HG03139 (cell line): ENCODE results near the gene ACSF3.
A peak's percentile ranks its signal among the peaks of the same experiment; 100 is the strongest.

Source experiments
- ATAC-seq: cut with Tn5 transposase; IDR thresholded peaks from one replicate; pipeline ENCODE4 v1.9.1; 2021; ENCODE audit not compliant: unreplicated experiment

ACSF3 gene

DNA sequence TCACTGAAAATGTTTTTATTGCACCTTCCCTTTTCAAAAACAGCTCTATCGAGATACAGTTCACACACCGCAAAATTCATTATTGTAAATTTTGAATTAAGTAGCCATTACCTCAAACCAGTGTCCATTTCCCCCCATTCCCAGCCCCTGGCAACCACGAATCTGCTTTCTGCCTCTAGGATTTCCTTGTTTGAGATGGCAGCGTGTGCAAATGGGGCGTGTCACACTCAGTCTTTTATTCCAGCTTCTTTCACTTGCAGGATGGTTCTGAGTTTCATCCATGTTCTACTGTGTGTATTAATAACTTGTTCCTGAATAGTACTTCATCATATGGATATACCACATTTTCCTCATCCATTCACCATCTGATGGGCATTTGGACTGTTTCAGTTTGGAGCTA is 14.8 kb downstream of the ACSF3 start:
- no peak for ATAC-seq

DNA sequence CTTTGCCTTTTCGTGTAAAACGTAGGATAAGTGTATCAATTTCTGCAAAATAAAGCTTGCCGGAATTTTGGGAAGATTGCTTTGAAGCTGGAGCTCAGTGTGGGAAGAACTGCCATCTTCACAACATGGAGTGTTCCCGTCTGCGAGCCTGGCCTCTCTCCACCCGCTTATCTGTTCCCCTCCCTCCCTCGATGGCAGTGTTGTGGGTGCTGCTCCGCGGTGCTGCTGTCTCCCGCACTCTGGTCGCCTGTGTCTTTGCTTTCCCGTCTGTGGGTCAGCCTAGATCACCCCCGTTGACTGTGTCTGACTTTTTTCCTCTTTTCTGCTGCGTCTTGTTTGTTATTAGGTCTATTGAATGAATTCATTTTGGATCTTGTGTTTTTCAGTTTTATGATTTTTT is 17.0 kb downstream of the ACSF3 start:
- no peak for ATAC-seq

DNA sequence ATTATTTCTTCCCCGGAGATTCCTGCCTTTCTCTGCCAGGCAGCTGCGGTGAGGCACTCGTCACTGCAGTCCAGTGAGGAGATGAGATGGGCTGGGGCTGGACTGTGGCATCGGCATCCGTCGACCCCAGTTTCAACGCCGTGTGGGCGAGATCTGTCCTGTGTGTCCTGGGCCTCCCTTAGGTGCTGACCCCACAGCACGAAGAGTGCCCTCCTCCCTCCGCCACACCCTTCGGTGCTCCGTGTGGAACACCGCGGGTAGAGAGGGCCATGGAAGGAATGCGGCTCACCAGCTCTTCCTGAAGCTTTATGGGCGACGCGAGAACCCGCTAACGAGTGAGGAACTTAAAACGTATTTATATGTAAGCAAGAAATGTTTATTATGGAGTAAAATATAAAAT is 17.6 kb downstream of the ACSF3 start:
- ATAC-seq, result no peak

DNA sequence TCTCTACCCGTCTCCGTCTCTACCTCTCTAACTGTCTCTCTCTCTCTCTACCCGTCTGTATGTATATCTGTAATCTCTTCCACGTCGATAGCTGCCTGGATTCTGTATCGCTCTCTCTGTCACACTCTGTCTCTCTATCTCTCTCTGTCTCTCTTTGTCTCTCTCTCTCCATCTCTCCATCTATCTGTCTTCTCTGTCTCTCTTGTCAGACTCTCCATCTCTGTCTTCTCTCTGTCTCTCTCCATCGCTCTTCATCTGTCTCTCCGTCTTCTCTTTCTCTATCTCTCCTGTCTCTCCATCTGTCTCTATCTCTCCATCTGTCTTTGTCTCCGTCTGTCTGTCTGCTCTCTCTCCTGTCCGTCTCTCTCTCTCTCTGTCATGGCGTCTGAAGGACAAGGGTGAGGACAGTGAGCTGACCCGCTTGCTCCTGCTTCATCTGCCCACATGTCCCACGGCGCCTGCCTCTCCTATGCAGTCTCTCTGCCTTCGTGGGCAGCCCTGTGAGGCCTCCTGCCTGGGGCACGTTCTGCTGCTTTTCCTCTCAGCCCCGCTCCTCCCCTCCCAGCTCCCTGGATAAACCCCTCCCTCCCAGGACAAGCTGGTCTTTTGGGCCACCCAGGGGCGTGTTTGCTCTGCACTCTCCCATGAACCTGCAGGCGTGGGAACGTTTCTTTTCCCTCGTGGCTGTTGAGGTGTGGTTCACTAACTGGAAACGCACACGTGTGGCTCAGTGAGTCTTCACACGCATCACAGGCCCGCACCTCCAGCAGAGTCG is 18.9 kb downstream of the ACSF3 start:
- ATAC-seq, result no peak

DNA sequence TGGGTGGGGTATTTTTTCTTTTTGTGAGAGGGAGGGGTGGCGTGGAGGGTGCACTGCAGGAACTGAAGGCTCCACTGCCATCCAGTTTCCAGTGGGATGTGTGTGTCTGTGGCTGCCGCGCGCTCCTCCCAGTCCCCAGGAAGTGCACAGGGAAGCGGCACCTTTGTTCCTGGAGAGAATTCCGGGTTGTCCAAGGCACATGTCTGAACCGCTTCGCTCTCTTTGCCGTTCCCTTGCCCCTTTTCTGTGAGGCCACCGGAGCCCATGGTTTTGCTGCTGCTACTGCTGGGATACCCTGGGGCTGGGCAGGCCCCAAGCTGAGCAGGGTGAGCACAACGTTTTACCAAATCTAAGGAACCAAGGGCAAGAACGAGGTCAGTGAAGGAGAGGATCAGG is 19.5 kb downstream of the ACSF3 start:
- no peak for ATAC-seq

DNA sequence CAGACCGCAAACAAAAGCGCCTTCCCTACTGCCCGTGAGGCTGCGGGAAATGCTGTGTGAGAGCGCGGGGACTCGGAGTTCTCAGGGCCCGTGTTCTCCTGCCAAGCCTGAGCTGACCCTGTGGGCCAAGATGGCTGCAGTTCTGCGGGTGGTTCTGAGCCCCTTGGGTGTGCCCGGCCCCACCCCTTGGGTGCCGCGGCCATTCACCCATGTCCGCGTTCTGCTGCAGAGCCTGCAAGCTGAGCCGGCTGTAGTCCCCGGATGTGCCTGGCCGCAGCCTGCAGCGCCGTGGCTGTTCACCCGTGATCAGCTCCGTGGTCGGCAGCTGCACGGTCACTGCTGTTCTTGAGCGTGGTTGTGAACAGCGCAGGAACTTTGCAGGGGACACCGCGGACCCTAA is 20.0 kb downstream of the ACSF3 start:
- ATAC-seq, result no peak

DNA sequence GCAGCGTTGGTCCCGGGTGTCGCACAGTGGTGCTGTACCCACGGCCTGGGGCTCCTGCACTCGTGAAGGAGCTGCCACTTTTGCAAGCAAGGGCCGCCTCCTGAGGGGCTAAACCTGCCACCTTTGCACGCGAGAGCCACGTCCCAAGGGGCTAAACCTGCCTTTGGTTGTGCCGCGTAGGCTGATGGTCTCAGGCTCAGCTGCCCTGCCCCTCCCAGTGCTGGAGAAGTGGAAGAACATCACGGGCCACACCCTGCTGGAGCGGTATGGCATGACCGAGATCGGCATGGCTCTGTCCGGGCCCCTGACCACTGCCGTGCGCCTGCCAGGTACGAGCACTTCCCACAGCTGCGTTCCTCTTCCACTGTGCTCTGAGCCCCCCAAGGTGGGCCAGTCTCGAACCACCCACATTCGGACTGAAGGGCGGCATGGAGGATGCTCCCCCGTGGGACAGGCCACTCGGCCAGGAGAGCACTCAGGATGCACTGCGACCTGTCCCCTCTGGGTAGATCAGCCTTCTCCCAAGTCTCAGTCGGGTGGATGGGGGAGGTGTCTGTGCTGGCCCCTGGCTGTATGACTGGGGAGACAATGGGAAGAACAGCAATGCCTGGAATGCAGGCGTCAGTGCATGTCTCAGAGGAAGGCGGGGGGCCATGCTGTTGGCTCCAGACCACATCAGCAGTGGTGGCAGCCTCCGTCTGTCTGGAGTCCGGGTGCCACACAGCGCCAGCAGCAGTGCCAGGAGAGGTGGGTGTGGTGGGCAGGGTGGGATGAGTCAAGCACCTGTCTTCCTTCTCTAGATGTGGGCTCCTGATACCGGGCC is 20.7 kb downstream of the ACSF3 start:
- ATAC-seq, result no peak

DNA sequence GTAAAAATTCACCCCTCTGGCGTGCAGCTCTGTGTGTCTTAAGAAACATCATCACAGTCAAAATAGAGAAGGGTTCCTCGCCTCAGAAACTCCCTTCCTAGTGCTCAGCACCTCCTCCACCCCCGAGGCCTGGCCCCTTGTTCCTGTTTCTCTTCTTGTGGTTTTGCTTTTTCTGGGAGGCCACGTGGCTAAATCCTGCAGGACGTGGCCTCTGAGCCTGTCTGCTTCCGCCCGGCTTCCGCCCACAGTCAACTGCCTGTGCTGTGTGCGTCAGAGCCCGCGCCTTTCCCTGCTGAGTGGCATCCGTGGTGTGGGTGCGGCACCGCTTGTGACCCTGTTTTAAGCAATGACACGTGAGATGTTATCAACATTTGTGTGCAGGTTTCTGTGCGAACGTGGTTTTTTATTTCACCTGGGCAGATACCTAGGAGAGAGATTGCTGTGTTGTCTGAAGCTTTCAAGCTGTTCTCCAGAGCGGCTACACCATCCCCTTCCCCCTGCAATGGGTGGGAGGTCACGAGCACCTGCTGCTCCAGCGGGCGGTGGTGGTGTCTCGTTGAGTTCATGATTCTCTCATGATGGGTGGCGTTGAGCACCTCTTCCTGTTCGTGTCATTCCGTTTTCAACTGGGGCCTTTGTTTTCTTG is 21.7 kb downstream of the ACSF3 start:
- peak; percentile 64 for ATAC-seq

DNA sequence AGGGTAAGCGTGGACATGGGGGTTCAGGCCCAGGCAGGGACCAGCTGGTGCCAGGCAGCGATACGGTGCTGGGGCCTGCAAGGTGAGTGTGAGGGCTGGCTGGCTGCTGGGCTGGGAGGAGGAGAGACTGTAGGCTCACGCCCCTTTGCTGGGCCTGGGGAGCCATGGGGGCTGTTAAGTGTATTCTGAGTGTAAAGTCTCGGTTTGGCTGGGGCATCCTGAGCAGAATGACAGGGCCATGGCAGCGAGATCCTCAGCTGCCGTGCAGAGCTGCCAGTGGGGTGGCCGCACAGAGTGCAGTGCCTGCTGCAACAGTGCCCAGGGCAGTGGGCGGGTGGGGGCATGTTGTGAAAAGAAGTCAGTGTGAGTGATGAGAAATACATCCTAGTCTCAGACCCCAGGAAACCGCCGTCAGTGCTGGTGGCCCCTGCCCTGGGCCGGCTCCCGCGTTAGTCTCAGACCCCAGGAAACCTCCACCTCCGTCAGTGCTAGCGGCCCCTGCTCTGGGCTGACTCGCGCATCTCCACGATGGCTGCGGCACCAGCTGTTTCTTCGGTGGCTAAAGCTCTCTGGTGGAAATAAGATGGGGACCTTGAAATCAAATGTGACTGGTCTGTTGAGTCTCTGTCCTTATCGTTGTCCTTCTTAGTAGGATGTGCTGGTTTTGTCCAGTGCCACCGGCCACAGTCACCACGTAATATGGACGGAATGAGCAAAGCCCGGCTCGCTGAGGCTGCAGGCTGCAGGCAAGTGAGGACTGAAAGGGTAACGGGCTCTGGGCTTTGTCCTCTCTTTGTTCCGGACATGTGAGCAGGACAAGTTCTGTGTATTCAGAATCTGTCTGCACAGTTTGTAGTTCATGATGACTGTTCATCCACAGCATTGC is 22.9 kb downstream of the ACSF3 start:
- no peak for ATAC-seq

DNA sequence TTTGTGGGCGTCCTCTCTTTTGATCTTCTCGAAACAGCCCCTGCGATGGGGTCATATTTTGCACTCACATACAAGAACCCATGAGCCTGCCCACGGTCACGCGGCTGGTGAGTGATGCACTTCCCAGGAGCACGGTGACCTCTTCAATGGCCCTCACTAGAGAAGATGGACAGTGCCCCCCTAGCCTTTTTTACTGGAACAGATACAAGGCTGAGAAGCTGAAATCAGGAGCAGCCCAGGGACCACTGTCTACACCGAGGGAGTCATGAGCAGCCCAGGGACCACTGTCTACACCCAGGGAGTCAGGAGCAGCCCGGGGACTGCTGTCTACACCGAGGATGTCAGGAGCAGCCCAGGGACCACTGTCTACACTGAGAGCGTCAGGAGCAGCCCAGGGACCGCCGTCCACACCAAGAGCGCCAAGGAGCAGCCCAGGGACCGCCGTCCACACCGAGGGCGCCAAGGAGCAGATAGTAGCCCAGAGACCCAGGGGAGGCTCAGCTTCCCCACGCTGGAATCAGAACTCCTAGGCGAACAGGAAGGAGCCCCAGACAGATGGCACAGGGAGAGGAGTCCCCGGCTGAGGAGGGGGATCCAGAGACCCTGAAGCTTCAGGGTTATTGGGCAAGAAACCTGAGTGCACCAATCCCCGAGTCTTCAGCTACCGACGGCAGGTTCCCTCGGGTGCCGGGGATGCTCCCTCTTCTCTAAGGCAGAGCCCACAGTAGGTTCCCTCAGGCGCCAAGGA is 23.7 kb downstream of the ACSF3 start:
- no peak for ATAC-seq

DNA sequence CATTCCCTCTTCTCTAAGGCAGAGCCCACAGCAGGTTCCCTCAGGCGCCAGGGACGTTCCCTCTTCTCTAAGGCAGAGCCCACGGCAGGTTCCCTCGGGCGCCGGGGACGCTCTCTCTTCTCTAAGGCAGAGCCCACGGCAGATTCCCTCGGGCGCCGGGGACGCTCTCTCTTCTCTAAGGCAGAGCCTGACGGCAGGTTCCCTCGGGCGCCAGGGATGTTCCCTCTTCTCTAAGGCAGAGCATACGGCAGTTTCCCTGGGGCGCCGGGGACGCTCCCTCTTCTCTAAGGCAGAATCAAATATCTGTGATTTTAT is 24.3 kb downstream of the ACSF3 start:
- ATAC-seq, result no peak

DNA sequence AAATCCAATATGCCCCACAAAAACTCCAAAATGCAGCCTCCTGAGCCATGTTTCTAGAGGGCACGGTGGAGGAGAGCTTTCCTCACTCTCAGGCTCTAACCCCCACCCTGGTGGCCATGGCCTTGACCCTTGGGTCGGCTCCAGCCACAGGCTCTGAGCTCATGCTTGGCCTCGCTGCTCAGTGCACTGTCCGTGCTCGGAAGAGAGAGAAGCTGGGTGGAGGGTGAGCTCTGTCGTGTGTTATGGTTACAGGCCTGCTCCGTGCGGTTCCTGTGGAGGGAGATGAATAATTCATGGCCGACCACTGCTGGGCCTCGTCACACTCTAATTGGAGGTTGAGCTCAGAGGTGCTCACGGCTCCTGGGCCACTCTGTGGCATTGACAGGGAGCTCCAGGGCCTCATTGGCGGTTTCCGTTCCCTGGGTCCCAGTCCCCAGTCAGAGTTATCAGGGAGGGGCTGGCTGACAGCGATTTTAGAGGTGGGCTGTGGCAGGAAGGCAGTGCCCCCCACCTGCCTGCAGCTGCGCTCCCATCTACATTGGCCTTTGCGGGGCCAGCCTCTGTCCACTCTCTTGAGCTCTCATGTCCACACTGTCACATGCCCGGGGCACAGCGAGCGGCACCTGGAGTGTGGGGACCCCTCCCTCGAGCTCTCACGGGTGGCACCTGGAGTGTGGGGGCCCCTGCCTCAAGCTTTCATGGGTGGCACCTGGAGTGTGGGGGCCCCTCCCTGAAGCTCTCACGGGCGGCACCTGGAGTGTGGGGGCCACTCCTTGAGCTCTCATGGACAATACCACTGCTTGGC is 24.9 kb downstream of the ACSF3 start:
- no peak for ATAC-seq

DNA sequence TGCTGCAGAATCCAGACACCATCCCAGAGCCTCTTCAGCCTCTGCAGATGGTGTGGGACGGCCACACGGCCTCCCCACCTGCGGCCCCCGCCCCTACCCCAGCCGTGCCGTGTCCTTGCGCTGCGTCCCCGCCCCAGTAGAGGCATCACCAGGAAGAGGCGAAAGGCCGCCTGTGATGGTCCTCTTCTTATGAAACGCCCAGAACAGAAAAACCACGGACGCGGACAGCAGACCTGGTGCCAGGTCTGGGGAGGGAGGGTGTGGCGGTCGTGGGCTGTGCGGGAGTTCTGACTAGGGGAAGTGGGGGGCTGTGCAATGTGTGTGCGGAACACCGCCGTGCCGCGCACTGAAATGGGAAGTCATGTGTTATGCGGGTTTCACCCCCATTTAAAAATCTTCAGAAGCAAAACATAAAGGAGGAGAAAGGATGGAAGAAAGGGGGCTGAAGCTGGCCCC is 25.5 kb downstream of the ACSF3 start:
- ATAC-seq, result no peak

DNA sequence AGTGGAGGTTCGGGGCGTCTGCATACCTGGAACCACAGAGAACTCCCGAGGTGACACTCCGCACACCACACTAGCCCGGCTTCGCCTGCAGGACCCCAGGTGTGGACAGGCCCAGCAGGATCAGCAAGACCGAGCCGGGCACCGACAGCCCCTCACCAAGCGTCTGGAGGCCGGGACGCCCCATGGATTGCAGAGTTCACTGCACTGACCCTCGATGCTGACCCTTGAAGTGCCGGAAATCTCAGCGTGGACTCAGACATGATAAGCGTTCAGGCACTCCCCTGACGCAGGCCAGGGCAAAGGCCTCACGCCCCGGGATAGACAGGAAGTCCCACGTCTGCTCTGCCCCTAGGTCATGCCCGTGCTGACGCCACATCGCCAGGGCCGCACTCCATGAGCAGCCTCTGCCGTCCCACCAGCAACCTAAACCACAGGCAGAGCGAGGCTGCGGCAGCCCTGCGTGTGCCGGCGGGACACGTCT is 26.0 kb downstream of the ACSF3 start:
- no peak for ATAC-seq

DNA sequence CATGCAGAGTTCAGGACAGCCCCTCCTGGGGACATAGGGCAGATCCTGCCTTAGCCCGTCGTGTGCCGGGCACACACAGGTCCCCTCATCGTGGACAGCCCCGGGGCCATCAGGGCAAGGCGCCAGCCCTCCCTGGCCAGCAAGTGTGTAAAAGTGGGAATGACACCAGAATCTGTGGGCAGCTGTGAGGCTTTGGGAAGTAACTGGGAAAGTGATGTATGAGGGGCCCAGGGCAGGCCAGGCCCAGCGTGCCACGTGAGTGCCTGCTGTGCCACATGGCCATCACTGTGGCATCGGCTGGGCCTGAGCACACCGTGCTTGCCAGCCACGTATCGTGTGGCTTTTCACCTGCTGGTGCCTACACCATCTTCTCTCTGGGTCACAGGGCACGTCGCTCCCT is 26.6 kb downstream of the ACSF3 start:
- ATAC-seq, result no peak

DNA sequence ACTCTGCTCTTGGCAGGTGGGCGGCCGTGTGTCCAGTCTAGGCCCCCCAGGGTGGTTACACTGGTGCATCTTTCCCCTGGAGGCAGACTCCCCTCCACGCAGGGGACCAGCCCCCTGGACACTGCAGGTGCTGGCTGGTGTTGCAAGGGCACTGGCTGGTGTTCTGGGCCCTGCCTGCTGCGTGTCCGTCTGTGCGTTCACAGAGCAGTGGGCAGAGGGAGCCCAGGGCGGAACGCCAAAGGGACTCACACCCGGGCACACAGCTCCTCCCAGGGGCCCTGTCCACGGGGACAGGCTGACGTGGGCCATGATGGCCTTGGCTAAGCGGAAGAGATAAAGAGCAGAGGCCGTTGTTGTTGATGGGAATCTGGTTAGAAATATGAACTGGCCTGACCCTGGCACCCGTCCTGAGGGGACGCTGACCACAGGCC is 27.3 kb downstream of the ACSF3 start:
- no peak for ATAC-seq

DNA sequence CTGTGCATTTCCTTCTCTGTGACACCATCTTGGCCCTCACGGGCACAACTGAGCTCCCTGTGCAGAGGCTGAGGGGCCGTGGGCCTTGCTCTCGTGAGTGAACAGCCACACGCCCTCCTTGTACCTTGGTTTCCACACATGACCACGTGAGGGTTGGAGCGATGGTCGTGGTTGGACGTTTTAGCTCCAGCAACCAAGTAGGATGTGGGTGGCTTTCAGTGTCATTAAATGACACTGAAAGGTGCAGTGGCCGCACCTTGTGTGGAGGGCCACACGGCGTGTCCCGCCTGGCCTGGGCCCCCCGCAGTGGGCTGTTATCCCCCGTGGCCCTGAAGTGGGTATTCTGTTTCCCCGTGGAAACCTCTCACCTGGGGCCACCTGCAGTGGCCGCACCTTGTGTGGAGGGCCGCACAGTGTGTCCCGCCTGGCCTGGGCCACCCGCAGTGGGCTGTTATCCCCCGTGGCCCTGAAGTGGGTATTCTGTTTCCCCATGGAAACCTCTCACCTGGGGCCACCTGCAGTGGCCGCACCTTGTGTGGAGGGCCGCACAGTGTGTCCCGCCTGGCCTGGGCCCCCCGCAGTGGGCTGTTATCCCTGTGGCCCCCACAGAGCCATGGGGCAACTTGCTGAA is 28.2 kb downstream of the ACSF3 start:
- no peak for ATAC-seq

DNA sequence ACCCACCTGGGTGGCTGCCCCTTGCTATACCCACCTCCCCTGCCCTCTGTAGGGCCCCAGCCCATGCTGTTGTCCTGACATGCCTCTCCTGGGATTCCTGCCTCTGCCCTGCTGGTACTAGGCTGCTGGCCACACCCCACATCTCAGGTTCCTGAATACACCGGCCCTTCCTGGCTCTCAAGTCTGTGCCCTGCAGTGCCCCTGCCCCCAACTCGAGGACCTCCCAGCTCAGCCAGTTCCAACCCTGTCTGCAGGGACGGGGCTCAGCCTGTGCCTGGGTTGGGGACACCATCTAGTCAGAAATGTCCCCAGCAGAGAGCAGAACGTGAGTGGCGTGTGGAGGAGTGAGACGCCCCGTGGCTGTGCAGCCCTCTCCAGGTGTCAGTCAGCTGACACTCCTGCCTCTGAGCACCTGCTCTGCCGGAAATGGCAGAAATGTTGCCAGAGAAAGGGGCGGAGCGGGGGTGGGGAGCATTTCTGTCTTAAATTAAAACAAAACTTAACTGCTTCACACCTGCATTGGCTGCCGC is 28.7 kb downstream of the ACSF3 start:
- ATAC-seq, result no peak
